Esophagus squamous epithelium (tissue), 5 donors: ENCODE data around the gene ZFYVE28. TPM values are rescaled to one million over a fixed set of nuclear protein-coding genes. Genes with fewer than 3 reads are reported as not detected.

Source experiments
- DNase-seq: peaks from one replicate; lab custom pipeline; 2025; lab: John Stamatoyannopoulos, UW
- H3K27ac ChIP-seq, 4 donors: fragments of 200-600 bp; sonication (generic); one replicate each; pipeline ENCODE4 v1.5.1; 2016 to 2019; ENCODE audit warnings: mild to moderate bottlenecking in 1 of 4
- H3K27me3 ChIP-seq, 4 donors: fragments of 200-600 bp; sonication (generic); 1 replicate in 3 of 4; 2 replicates in 1 of 4; pipeline versions ENCODE4 v1.5.1 to v1.6.0; 2017 to 2021; ENCODE audit warnings: antibody characterized with exemption in 1 of 4
- H3K36me3 ChIP-seq, 3 donors: fragments of 200-600 bp; sonication (generic); one replicate each; pipeline ENCODE4 v1.5.1; 2016 to 2019
- H3K4me1 ChIP-seq, 3 donors: fragments of 200-600 bp; sonication (generic); one replicate each; pipeline ENCODE4 v1.5.1; 2017 to 2019
- H3K4me3 ChIP-seq, 4 donors: fragments of 200-600 bp; sonication (generic); 1 replicate in 3 of 4; 2 replicates in 1 of 4; pipeline ENCODE4 v1.5.1; 2016 to 2019; ENCODE audit warnings: mild to moderate bottlenecking in 2 of 4, moderate library complexity in 1 of 4
- H3K9me3 ChIP-seq, 3 donors: fragments of 200-600 bp; sonication (generic); one replicate each; pipeline ENCODE4 v1.5.1; 2016 to 2019
- CTCF ChIP-seq, 6 experiments: fragments of 450-650 bp in 4 of 6; fragments of 200-600 bp in 2 of 6; sonication (generic) in 2 of 6; IDR thresholded peaks; one replicate each; pipeline ENCODE4 v1.5.1; 2016 to 2019; ENCODE audit warnings: antibody characterized with exemption in 6 of 6, mild to moderate bottlenecking in 4 of 6, moderate library complexity in 4 of 6
- POLR2A ChIP-seq, 4 donors: fragments of 450-650 bp; IDR thresholded peaks; one replicate each; pipeline ENCODE4 v1.6.1; 2017; ENCODE audit warnings: antibody characterized with exemption in 4 of 4, mild to moderate bottlenecking in 4 of 4, moderate library complexity in 3 of 4
- WGBS, 2 donors: methylation state at CpG; one replicate each; pipeline ENCODE4 v1.1.5; 2018; 5-methylcytosine and 5-hydroxymethylcytosine counted together
- intact Hi-C: fragments of 100-400 bp; cut with DNase I; formaldehyde crosslinking; loops from one replicate; pipeline ENCODE4 v1.15.0; 2022
- total RNA-seq, 4 donors: library from RNA; depleted of rRNA; stranded (reverse); fragments of >200 nt; gene quantifications; one replicate each; pipeline ENCODE4 v1.1.0, GENCODE V29; 2016
- donor health status: DM: yes; HTN: yes; CAD: no.

ZFYVE28 gene
- total RNA-seq, 4 donors from 2014 or later = 5.1 to 8.5 (median 8.2) TPM

DNA sequence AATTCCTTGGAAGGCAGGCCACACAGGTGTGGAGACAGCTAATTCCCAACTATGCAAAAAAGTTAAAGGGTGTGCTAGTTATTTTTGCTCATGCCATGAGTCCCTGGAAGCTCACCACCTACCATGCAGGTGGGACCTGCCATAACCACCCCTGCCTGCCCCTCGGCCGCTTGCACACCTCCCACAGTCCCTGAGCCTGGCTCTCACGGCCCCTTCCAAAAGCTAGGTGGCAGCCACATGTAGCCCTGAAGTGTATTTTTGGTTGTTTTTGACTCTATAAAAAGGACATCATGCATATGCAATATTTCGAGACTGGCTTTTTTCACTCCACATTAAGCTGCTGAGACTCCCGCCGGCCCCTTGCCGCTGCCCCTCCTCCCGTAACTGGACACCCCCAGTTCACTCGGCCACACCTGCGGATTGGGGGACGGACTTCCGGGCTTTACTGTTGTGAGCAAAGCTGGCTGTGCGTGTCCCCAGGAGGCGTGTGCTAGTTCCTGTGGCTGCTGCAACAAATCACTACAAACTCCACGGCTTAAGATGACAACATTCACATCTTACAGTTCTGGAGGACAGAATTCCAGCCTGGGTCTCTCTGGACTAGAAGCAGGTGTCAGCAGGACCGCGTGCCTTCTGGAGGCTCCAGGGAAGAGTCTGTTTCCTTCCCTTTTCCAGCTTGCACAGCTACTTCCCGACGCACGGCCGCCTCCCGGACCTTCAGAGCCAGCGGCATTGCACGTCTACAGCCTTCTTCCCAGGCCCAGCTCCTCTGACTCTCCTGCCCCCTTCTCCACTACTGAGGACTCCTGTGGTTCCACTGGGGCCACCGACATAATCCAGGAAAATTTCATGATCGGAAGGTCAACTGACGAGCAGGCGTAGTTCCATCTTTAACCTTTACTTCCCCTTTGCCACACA, 24.8 kb downstream of the ZFYVE28 start:
- no peak for TF ChIP-seq POLR2A (IDR thresholded peaks at IDR 0.05)
- TF ChIP-seq CTCF (IDR thresholded peaks at IDR 0.05) = peak in 2 of 6 experiments; percentile 6 to 20
- H3K4me1 ChIP-seq = peaks cover 0 to 12% (median 3%) of the 10 kb centered on the region in 3 donors
- H3K4me3 ChIP-seq = peak overlapping the region in 3 of 4 donors; percentile 6 to 34 (median 17)
- no peaks in the 10 kb centered on the region for H3K9me3 ChIP-seq
- 26 to 28% methylated on average over 17 to 28 of the region's 28 CpGs for WGBS, 2 donors
- H3K36me3 ChIP-seq = no peaks in the 10 kb centered on the region
- no peak overlapping the region for H3K27ac ChIP-seq
- no peak for DNase-seq
- intact Hi-C loops = no loop called here
- no peaks in the 10 kb centered on the region for H3K27me3 ChIP-seq

DNA sequence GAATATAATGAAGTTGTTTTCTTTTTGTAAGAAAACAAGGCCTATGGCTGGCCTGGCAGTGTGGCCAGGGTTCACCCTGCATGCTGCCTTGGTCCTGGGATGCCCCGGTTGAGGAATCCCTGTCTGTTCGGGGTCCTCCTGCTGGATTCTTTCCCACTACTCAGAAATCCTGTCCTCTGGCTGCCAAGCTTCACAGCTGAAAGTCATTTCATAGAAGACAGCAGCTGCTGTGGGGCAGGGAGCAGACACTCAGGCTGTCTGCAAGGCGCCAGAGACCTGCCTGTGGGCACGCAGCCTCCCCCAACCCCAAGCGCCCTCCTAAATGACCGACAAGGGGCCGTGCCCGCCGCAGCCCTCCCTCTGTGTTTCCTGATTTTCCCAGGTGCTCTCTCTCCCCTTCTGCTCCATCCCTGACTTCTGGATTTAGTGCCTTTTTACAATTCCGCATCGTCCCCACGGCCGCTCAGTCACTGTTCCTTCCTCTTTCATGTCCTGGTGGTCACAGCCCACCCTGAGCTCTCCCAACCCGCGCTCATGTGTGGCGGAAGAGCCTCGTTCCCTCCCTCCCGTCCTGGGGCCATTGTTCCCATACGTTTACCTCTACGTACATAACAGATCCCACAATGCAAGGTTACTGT, 27.5 kb downstream of the ZFYVE28 start:
- H3K4me1 ChIP-seq = peaks cover 0 to 12% (median 3%) of the 10 kb centered on the region in 3 donors
- no peaks in the 10 kb centered on the region for H3K27me3 ChIP-seq
- DNase-seq = no peak
- no peaks in the 10 kb centered on the region for H3K9me3 ChIP-seq
- H3K36me3 ChIP-seq = no peaks in the 10 kb centered on the region
- TF ChIP-seq POLR2A (IDR thresholded peaks at IDR 0.05) (no peak), CTCF (IDR thresholded peaks at IDR 0.05) (no peak)
- WGBS, 2 donors = 59 to 62% methylated on average over 18 to 20 of the region's 20 CpGs
- intact Hi-C loops = no loop called here
- H3K4me3 ChIP-seq = no peak overlapping the region
- no peak overlapping the region for H3K27ac ChIP-seq

DNA sequence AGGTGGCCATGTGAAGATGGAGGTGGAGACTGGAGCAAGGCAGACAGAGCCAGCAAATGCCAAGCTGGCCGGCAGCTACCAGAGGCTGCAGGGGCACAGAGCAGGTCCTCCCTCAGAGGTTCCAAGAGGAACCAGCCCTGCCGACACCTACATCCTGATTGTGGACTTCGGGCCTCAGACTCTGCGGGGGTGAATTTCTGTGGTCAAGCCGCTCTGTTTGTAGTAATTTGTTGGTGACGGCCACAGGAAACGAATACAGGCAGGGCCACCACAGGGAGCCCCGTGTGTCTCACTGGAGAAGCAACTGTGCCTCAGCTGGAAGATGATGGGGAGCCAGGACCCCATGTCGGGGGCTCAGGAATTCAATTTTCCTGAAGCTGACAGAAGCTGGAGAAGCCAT, 28.3 kb downstream of the ZFYVE28 start:
- intact Hi-C loops = no loop called here

DNA sequence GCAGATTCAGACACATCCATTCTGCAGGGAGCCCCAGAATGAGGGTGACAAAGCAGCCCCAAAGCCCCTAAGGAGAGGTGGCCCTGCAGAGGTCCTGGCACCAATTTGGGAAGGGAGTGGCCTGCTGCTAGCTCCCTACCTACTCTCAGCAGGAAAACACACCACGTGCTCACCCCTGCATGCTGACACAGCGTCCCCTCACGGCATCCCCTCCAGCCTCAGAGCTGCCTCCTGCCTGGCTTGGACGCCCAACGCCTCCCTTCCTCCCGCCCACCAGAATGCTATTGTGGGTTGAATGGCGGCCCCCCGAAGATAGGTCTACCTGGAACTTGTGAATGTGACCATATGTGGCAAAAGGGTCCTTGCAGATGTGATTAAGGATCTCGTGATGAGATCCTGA, 28.8 kb downstream of the ZFYVE28 start:
- Histone ChIP-seq H3K9me3 (no peaks in the 10 kb centered on the region), H3K27ac (no peak overlapping the region), H3K27me3 (no peaks in the 10 kb centered on the region), H3K4me1 (peaks cover 0 to 12% (median 3%) of the 10 kb centered on the region in 3 donors), H3K36me3 (no peaks in the 10 kb centered on the region), H3K4me3 (no peak overlapping the region)
- 37 to 62% methylated on average over 2 to 6 of the region's 9 CpGs for WGBS, 2 donors
- no peak for TF ChIP-seq POLR2A (IDR thresholded peaks at IDR 0.05)
- TF ChIP-seq CTCF (IDR thresholded peaks at IDR 0.05) = no peak
- DNase-seq = no peak
- intact Hi-C loops = no loop called here

More for the DNA sequence above, 28.3 kb downstream of the ZFYVE28 start:
- TF ChIP-seq CTCF (IDR thresholded peaks at IDR 0.05) = no peak
- no peak for TF ChIP-seq POLR2A (IDR thresholded peaks at IDR 0.05)
- Histone ChIP-seq H3K36me3 (no peaks in the 10 kb centered on the region), H3K9me3 (no peaks in the 10 kb centered on the region), H3K27me3 (no peaks in the 10 kb centered on the region), H3K4me1 (peaks cover 0 to 12% (median 3%) of the 10 kb centered on the region in 3 donors), H3K27ac (no peak overlapping the region), H3K4me3 (no peak overlapping the region)
- DNase-seq = no peak
- WGBS, 2 donors = 79 to 85% methylated on average over 4 to 7 of the region's 9 CpGs
